Stimulated activated CD8-positive, alpha-beta memory T cell treated with anti-CD3 and anti-CD28 coated beads, Interleukin-12 subunit alpha, Interleukin-12 subunit beta, amount 100 ng/mL, for 4 hours (primary cell): Measurements from ENCODE around the gene PTPRK.
"Not testable (repeated sequence)": the region's sequence is repeated elsewhere in the genome, so short reads cannot be mapped to it uniquely, and the experiment has no call there.

ENCODE experiments used
- DNase-seq: peaks from one replicate; pipeline ENCODE4 v3.0.0-alpha.2; 2020; ENCODE audit warnings: low read depth

The PTPRK gene

GRCh38 chr6:127952176-127952575 lies 568.2 kb downstream of the PTPRK start:
- no peak for DNase-seq

- no peak for DNase-seq
Observed at GRCh38 chr6:127951172-127951917, 569.1 kb downstream of the PTPRK start.

- DNase-seq, result no peak
Observed at GRCh38 chr6:127950566-127951145, 569.7 kb downstream of the PTPRK start.

GRCh38 chr6:127949251-127949650 lies 571.1 kb downstream of the PTPRK start:
- DNase-seq, result no peak

GRCh38 chr6:127946388-127946787 lies 574.0 kb downstream of the PTPRK start:
- no peak for DNase-seq

- DNase-seq, result no peak
Observed at GRCh38 chr6:127945434-127946097, 574.8 kb downstream of the PTPRK start.

GRCh38 chr6:127941228-127941627 lies 579.2 kb downstream of the PTPRK start:
- no peak for DNase-seq

- DNase-seq, result no peak
Observed at GRCh38 chr6:127939442-127940066, 580.8 kb downstream of the PTPRK start.

- no peak for DNase-seq
Observed at GRCh38 chr6:127938701-127939100, 581.7 kb downstream of the PTPRK start.

GRCh38 chr6:127937747-127938146 lies 582.7 kb downstream of the PTPRK start:
- no peak for DNase-seq

- no peak for DNase-seq
Observed at GRCh38 chr6:127937102-127937501, 583.3 kb downstream of the PTPRK start.

GRCh38 chr6:127934956-127935355 lies 585.4 kb downstream of the PTPRK start:
- DNase-seq, result no peak

GRCh38 chr6:127933852-127934840 lies 586.3 kb downstream of the PTPRK start:
- DNase-seq, result no peak

GRCh38 chr6:127933137-127933536 lies 587.3 kb downstream of the PTPRK start:
- DNase-seq, result no peak

GRCh38 chr6:127932708-127933107 lies 587.7 kb downstream of the PTPRK start:
- DNase-seq, result no peak

- not testable (repeated sequence) for DNase-seq
Observed at GRCh38 chr6:127926441-127926840, 594.0 kb downstream of the PTPRK start.

- no peak for DNase-seq
Observed at GRCh38 chr6:127924440-127924839, 596.0 kb downstream of the PTPRK start.

- no peak for DNase-seq
Observed at GRCh38 chr6:127924031-127924430, 596.4 kb downstream of the PTPRK start.

- DNase-seq, result no peak
Observed at GRCh38 chr6:127923135-127923534, 597.3 kb downstream of the PTPRK start.

GRCh38 chr6:127921982-127922381 lies 598.4 kb downstream of the PTPRK start:
- DNase-seq, result no peak

- no peak for DNase-seq
Observed at GRCh38 chr6:127920804-127921203, 599.6 kb downstream of the PTPRK start.
